ENCODE results near the gene SOX8.

The SOX8 gene

GRCh38 chr16:971981-972315 is 9.6 kb upstream of the SOX8 start:
- in situ Hi-C loops (cut with MboI; ENCODE audit: low pct_unique_long_range_greater_than_20kb, low sequenced_read_pairs, unreplicated experiment), result no loop called here
- DNase-seq (ENCODE audit: low spot score), result no peak
- TF ChIP-seq CTCF (IDR thresholded peaks at IDR 0.05; ENCODE audit: extremely low read depth, insufficient read depth, missing control alignments), result no peak

- in situ Hi-C loops (cut with MboI; ENCODE audit: low pct_unique_long_range_greater_than_20kb, low sequenced_read_pairs, unreplicated experiment), result no loop called here
- DNase-seq (ENCODE audit: low spot score), result no peak
- no peak for TF ChIP-seq CTCF (IDR thresholded peaks at IDR 0.05; ENCODE audit: extremely low read depth, insufficient read depth, missing control alignments)
Observed at GRCh38 chr16:972316-973002, 9.1 kb upstream of the SOX8 start.

DNA sequence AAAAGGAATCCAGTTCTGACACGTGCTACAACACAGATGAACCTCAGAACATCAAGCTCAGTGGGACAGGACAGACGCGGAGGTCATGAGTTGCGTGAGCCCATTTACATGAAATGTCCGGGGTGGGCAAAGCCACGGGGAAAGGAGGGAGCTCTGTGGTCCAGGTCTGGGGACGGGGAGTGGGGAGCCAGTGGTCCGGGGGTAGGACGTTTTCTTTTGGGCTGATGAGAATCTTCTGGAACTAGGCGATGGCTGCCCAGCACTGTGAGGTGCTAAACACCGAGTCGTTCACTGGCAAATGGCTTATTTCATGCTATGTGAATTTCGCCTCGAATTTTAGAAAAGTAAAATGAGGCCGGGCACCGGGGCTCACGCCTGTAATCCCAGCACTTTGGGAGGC is 8.2 kb upstream of the SOX8 start:
- DNase-seq (ENCODE audit: low spot score), result no peak
- in situ Hi-C loops (cut with MboI; ENCODE audit: low pct_unique_long_range_greater_than_20kb, low sequenced_read_pairs, unreplicated experiment), result no loop called here
- no peak for TF ChIP-seq CTCF (IDR thresholded peaks at IDR 0.05; ENCODE audit: extremely low read depth, insufficient read depth, missing control alignments)

DNA sequence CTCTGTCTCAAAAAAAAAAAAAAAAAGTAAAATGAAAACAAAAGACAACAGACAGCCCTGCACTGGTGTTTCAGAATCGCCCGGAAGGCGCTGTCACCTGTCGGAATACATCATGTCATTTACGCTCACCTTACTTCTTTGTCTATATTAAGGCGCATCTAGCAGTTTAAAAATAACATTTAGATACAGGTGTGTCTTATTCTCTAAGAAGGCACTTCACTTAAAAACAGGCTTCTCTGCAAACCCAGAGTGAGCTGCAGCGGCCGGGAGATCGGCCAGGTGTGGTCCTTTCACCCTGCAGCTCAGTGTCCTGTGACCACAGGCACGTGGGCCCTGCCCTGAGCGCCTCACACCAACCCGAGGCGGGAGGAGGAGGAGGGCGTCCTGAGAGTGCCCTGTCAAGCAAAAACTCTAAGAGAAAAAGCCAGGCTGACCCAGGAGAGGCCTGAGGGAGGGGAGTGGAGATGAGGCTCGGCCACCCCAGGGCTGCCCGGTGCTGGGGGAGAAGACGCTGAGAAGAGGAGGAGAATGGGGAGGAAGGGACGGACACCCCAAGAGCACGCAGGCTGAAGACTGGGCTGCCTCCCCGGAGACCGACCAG is 7.5 kb upstream of the SOX8 start:
- in situ Hi-C loops (cut with MboI; ENCODE audit: low pct_unique_long_range_greater_than_20kb, low sequenced_read_pairs, unreplicated experiment), result no loop called here
- no peak for DNase-seq (ENCODE audit: low spot score)
- TF ChIP-seq CTCF (IDR thresholded peaks at IDR 0.05; ENCODE audit: extremely low read depth, insufficient read depth, missing control alignments), result no peak

DNA sequence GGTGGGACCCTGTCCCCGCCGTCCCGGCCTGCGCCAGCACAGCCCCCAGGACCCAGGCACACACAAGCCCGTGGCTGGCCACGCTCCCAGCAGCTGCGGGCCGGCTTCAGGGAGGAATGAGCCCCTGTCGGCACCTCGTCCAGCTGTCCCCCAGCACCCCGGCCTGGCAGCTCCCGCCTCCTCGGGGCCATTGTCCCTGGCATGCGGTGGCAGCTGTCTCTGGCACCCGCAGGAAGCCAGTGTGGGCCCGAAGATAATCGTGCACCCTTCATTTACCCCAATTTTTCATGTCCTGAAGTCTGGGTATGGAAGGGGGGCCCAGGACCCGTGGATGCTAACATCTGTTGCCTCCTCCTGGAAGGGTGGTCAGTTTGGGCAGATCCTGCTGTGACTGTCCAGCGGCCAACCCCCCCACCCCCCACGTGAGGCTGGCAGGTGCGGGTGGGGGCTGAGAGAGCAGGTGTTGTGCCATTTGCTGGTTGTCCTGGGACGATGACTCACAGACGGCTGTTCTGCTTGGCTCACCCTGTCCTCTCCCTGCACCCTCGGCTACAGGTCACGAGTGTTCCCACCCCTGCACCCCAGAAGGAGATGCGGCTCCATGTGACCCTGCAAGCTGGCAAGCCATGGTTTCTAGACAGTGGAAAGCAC is 6.8 kb upstream of the SOX8 start:
- in situ Hi-C loops (cut with MboI; ENCODE audit: low pct_unique_long_range_greater_than_20kb, low sequenced_read_pairs, unreplicated experiment), result no loop called here
- no peak for DNase-seq (ENCODE audit: low spot score)
- no peak for TF ChIP-seq CTCF (IDR thresholded peaks at IDR 0.05; ENCODE audit: extremely low read depth, insufficient read depth, missing control alignments)

DNA sequence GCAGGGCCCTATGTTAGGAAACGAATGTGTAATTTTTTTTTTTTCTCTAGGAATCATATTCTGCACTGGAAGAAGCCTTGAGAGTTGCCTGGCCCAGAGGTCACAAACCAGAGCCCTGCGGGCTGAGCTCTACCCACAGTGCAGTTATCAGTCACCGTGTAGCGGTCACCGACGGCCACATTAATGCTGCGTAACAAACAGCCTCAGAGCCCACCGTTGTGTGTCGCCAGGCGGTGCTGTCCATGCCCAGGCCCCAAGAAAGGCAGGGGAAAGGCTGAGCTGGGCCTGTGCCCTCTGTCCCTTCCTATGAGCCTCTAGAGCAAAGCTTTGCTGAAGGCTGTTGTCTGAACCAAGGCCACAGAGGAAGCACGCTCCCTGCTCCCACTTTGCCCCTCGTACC is 6.3 kb upstream of the SOX8 start:
- no peak for TF ChIP-seq CTCF (IDR thresholded peaks at IDR 0.05; ENCODE audit: extremely low read depth, insufficient read depth, missing control alignments)
- no peak for DNase-seq (ENCODE audit: low spot score)
- in situ Hi-C loops (cut with MboI; ENCODE audit: low pct_unique_long_range_greater_than_20kb, low sequenced_read_pairs, unreplicated experiment), result no loop called here

Measured in GM13977 (cell line).